ENCODE results near the gene FNDC11. TPM values are rescaled to one million over a fixed set of nuclear protein-coding genes. Genes with fewer than 3 reads are reported as not detected.

Gene FNDC11
- total RNA-seq, 2 donors from 2014 or later: 0.08 TPM; not detected in 1

DNA sequence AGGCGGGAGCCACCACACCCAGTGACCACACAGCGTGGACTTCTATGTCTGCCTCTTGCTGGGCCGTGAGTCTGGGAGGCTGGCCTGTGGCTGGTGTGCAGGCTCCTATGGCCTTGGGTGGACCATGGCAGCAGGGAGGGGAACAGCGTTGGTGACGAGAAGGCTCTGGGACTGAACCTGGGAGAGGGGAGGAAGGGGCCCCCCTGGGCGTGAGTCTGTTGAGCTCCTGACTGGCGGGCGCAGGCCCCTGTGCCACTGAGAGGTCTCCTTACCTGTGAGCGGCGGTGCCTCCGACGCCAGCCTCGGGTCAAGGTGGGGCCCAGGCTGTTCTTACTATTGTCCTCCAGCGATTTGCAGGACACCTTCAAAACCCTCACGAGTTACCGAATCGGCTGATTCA, 32.8 kb downstream of the FNDC11 start:
- no peak for ATAC-seq
- no peak for DNase-seq
- intact Hi-C loops (cut with DNase I): no loop called here

DNA sequence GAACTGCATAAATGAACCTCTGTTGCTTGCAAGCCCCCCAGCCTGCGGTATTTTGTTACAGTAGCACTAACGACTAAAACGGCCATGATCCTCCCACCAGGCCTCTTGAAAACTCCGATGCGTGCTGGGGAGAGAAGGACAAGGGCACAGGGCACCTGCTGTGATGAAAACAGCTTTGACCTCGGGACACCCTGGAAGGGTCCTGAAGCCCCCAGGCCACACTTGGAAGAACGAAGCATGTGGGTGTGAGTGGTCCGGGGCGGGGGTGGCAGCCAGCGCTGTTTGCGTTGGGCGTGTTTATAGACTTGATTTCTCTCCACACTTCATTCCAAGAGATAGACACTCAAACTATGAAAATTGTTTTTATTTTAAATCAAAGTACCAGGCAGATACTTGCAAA, 33.3 kb downstream of the FNDC11 start:
- DNase-seq (no peak), ATAC-seq (no peak)
- intact Hi-C loops (cut with DNase I): no loop called here

DNA sequence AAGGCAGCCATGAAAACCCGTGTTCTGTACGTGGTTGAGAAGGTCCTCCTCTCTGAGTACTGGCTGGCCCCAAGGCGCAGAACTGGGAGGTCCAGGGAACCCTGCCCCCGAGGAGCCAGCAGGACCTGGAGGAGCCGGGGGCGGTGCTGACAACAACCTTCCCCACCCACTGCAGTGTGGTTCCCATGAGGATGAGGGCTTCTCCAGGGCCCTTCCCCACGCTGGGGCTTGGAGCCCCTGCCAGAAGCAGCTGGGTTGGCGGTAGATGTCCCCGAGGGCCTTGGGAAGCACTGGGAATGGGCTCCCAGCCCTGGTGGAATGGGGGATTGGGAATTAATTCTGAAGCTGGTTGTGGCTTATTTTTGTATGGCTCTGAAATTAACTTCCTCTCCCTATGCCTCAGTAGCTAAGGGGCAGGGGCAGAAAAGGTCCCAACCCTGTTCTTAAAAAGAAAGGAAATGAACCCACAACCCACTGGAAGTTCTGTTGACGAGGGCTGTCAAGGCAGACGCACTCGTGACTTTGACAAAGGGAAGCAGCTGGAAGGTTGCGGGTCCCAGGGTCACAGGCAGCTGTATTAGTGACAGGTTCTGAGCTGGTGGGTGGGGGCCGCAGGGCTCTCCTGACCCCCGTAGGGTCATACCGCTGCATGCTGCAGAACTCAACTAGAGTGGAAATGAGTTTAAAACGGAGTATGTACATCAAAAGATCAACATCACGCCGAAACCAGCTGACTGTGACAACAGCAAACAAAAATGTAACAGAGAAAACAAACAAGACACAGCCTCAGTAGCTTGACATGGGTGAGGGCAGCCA, 34.0 kb downstream of the FNDC11 start:
- intact Hi-C loops (cut with DNase I): no loop called here
- DNase-seq (no peak), ATAC-seq (no peak)

DNA sequence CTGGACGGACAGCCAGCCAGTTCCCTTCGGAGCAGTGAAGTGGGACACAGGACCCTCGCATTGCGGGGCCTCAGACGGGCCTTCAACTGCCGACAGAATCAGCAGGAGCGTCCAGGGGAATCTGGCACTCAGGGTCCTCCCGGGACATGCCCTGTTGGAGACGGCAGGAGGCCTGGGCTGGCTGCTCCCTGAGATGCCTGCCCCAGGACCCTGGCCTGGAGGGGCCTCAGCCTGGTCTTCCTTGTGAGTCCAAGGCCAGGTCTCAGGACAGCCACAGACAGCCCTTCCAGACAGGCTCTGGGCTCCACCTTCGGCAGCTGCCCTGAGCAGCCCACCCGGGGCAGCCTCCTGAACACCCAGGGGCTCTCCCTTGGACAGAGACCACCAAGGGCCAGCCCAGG, 34.7 kb downstream of the FNDC11 start:
- intact Hi-C loops (cut with DNase I): no loop called here
- no peak for DNase-seq
- ATAC-seq: peak in 1 of 2 donors; percentile 17

DNA sequence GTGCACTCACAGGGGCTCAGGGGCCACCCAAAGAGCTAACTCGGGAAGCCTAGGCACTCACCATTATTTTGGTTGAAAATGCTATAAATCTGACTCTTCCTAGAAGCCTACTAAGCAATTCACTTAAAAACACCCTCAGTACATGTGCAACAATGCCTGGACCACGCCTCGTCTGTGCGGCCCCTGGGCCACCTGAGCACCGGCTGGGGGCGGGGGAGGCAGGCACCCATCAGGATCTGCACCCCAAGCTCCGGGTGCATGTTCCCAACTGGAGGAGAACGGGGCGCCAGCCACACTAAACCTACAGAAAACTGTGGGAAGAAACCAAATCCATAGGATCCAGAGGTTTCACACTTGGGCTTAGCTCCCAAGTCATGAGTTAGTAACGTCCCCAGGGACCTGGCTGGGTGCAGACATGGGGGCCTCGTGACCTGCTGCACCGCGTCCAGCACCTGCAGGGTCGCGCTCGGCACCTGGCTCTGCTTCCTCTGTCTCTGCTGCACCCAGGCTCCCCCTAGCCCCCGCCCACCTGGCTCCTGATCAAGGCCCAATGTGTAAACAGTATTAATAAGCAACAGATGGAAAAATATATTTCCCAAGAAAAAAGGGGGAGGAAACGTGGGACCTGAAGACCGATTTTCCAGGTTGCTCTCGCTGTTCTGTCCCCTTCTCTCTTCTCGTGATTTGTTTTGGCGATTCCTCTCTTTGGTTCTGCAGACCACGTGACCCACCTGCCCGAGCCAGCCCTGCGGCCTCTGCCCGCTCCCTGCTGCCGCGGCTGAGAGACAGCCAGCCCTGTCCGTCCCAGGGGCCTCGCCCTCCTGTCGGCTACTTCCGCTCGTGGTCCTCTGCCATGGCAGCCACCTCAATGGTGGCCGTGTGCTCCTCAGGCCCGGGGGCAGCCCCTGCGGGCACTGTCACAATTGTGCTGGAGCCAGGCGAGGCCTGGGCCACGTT, 35.6 kb downstream of the FNDC11 start:
- intact Hi-C loops (cut with DNase I): loop anchor here in 1 of 2 donors (10.0 kb wide), 1 partner anchor 45 kb away; the partner anchor contains the start of gene SRMS
- ATAC-seq: no peak
- DNase-seq: no peak

DNA sequence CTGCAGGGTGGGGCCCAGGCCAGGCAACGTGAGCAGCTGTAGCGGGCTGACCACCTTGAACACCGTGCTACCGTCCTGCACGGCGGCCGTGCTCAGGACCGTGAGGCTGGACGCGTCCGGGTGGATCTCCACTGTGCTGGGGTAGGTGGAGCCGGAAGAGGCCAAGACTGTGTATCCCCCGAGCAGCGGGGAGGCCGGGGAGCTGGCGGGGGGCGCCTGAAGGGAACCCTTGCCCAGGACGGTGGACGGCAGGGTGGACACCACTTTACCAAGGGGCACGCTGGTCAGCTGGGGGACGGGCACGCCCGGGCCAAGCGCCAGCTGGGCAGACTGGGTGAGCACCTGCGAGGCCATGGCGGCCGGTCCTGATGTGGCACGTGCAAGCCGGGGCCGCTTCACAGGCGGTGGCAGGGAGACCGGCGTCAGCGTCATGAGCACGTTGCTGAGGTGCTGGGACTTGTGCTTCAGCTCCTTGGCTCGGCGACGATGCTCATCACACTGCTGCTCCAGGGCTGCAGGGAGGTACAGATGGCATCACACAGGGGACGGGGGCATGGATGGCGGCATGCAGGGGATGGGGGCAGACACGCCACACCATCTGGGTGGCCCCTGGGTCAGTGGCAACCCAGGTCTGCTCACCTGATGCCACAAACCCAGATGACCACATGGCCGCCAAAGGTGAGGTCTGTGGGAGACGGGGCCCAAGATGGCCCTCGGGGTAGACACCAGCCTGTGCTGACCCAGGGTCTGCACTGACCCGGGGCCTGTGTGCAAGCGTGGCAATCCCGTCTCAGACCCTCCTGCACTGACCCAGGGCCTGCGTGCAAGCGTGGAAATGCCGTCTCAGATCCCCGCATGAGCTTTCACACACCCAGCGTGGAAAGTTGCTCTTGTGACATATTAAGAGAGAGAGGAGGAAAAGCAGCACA, 36.5 kb downstream of the FNDC11 start:
- intact Hi-C loops (cut with DNase I): loop anchor here in 1 of 2 donors (10.0 kb wide), 1 partner anchor 46 kb away; the partner anchor contains the start of gene SRMS
- ATAC-seq: no peak
- no peak for DNase-seq

DNA sequence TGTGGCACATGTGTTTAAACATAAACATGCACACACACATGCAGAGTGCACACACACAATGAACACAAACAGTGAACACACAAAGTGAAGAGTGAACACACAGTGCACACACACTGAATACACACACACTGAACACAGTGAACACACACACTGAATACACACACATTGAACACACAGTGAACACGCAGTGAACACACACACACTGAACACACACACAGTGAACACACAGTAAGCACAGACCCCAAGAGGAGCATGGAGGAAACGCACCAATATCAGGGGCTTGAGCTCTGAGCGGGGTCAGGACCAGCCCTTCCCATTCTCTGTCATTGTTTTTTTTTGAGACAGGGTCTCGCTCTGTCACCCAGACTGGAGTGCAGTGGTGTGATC, 37.2 kb downstream of the FNDC11 start:
- DNase-seq (no peak), ATAC-seq (no peak)
- intact Hi-C loops (cut with DNase I): loop anchor here in 1 of 2 donors (10.0 kb wide), 1 partner anchor 46 kb away; the partner anchor contains the start of gene SRMS

DNA sequence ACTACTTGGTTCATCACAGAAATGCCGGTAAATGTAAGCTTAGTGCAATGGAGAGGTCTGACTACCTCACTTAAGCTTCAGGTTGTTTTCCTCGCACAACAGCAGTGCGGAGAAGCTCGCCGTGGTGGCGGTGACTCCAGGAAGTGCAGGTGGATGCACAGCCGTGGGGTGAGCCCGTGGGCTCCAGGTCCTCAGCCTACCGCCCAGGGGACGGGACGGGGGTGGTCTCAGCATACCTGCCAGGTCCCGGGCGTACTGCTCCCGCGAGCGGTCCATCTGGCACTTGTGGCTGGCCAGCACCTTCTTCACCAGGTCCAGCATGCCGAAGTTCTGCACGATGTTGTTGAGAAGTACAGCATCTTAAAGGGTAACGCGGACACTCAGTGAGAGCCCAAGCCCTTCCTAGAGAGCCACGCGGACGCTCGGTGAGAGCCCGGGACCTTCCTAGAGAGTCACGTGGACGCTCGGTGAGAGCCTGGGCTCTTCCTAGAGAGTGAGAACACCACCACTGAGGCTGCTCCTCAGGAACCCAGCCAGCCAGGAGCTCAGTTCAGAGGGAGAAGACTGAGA, 37.9 kb downstream of the FNDC11 start:
- ATAC-seq (no peak), DNase-seq (no peak)
- intact Hi-C loops (cut with DNase I): loop anchor here in 1 of 2 donors (10.0 kb wide), 1 partner anchor 47 kb away; the partner anchor contains the start of gene SRMS

DNA sequence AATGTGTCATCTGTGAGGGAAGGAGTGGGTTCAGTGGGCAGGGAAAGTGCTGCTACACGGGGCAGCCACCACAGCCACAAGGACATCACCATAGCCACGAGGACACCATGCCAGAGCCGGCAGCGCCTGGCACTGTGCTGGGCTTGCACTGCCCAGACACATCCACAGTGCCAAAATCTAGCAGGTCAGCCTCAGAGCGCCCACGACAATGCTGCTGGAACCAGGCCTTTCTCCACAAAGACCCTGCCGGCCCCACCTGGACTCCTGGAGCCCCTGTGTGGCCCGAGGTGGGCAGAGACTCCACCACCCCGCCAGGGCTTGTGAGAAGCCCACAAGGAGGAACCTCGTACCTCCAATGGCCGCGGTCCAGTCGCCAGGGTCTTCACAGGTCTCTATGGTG, 38.7 kb downstream of the FNDC11 start:
- intact Hi-C loops (cut with DNase I): loop anchor here in 1 of 2 donors (10.0 kb wide), 1 partner anchor 48 kb away; the partner anchor contains the start of gene SRMS
- DNase-seq: no peak
- no peak for ATAC-seq

DNA sequence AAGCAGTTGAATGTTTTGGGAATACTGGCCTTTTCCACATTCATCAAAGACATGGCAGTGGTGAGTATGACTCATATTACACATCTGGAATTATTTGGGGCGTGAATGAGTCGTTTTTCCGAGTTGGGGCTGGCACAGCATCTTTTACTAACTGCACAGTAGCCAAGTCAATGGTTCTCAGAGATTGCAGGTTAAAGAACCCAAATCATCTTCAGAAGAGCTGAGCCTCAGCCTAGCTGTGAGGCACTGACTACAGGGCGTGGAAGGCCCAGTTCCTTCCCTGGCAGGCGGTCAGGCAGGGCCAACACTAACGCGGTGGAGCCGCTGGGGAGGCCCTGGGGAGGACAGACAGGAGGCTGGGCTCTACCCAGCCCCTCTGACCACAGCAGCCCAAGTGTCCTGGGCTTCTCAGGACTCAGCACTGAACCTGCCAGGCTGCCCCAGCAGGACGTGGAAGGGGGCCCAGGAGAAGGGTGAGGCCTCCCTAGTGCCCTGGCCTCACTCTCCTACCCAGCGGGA, 40.1 kb downstream of the FNDC11 start:
- DNase-seq (no peak), ATAC-seq (no peak)
- intact Hi-C loops (cut with DNase I): loop anchor here in 1 of 2 donors (10.0 kb wide), 1 partner anchor 49 kb away; the partner anchor contains the start of gene SRMS

DNA sequence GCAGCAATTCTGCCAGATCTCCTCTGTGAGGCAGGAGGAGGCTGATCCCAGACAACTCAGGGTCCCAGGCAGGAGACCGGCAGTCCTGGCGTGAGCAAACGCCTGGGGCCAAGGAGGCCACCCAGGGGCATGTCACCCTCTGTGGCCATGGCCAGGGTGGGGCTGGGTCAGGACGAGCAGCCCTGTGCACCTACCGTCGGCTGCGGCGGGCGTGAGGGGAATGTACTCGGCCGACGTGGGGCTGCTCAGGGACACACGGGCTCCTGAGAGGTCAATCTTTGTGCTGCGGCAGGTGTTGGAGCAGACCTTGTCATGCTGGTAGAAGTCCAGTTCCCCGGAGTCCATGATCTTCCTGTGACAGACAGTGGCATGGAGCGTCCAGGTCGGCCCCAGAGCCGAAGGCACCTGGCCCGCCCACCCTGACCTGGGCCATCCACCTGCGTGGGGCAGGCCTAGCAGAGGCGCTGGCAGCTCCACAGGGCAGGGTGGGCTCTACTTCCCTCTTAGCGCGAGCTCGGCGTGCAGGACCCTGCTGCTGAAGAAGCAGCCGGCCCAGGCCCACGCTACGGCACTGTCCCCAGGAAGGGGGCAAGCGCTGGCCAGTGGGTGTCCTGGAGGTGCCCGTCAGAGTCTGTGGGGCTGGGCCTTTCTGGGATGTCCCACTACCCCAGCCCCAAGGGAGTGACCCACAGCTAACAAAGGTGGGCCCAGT, 41.6 kb downstream of the FNDC11 start:
- DNase-seq (no peak), ATAC-seq (peak in 1 of 2 donors; percentile 8)
- intact Hi-C loops (cut with DNase I): loop anchor here in 1 of 2 donors (10.0 kb wide), 1 partner anchor 51 kb away; the partner anchor contains the start of gene SRMS

DNA sequence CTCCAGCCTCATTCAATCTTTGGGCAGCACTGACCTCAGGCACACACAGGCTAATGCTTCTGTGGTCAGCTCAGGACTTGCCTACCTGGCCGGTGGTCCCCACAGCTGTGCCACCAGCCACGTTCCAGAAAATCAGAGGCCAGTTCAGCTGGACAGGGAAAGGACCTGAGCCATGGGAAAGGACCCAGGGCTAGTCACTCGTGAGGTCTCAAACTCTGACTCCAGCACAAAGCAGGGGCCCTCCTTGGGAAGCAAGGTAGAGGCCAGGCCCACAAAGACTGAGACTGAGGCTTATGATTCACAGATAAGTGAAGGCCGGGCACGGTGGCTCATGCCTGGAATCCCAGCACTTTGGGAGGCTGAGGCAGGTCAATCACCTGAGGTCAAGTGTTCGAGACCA, 42.5 kb downstream of the FNDC11 start:
- ATAC-seq: no peak
- intact Hi-C loops (cut with DNase I): loop anchor here in 1 of 2 donors (10.0 kb wide), 1 partner anchor 52 kb away; the partner anchor contains the start of gene SRMS

DNA sequence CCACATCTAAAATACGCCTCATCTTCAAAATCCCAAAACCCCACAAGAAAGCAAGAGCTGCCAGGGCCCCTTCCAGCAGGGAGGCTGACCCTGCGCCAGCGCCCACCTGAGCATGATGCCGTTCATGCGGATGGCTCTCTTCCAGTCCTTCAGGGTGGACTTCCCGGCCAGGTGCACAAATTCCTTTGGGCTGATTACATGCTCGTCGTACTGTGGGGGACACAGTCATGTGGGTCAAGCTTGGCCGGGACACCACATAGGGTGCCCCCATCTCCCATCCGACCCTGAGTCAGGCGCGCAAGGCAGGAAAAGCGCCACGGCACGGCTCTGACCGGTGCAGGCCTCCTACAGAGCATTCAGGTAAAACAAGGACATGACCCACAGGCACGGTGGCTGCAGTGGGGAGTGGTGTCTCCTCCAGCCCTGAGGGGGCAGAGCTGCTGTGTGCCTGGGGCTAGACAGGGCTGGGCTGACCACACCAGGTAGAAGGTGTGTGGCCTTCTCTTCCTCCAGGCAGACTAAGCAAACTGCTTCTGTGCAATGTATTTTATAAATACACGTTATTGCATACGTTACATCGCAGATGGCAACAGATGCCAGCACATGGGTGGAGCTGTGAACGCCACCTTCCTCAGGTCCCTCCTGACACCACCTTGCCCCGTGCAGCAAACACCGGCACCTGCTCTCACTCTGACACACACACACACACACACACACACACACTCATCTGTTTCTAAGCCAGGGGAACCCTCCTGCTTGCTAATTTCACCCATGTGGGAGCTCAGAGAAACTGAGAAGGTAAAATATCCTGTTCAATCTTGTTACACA, 43.9 kb downstream of the FNDC11 start:
- DNase-seq (no peak), ATAC-seq (no peak)
- intact Hi-C loops (cut with DNase I): loop anchor here in 1 of 2 donors (10.0 kb wide), 1 partner anchor 53 kb away; the partner anchor contains the start of gene SRMS

More for the DNA sequence above, 42.5 kb downstream of the FNDC11 start:
- DNase-seq: no peak

DNA sequence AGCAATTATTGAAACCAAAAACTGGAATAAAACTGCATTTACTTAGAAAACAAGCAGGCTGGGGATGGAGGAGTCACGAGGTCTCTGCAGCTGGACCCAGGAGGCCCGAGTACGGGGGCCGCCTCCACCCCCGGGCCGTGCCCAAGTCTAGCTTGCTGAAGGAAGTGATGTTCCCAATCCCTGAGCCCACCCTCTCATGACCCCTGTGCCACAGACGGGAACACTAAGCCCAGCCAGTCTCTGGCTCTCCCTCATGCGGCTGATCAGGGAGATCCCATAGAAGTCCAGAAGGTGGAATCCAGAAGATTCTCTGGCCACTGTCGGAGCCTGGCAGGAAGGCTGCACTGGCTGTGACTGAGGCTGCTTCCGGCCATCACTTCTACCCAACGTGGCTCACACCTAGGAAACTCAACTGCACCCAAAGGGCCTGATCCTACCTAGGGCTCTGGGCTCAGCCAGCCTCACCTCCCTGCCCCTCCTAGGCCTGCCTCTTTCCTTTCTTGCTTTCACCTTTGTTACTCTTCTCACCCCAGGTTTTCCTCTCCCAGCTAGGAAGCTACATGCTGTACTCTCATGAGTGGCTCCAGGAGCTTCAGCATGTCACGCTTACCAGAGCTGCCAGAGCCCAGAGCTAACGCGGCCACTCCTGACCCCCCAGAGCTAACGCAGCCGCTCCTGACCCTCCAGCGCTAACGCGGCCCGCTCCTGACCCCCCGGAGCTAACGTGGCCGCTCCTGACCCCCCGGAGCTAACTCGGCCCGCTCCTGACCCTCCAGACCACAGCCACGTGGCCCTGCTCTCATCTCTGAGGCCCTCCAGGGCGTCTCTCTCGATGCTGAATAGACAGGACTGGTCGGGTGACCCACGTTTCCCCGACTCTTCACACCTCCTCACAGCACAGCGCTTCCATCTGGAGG, 44.8 kb downstream of the FNDC11 start:
- DNase-seq: no peak
- no peak for ATAC-seq
- intact Hi-C loops (cut with DNase I): loop anchor here in 1 of 2 donors (10.0 kb wide), 1 partner anchor 54 kb away; the partner anchor contains the start of gene SRMS

Measured in left cardiac atrium (tissue), 4 donors.